Hepatocyte (in vitro differentiated cells): ENCODE measurements around the gene MDFI. TPM values are rescaled to one million over a fixed set of nuclear protein-coding genes. Genes with fewer than 3 reads are reported as not detected.

Experiments used
- DNase-seq: peaks from one replicate; pipeline ENCODE4 v3.0.0-alpha.2; 2016; ENCODE audit warnings: low spot score
- H2AFZ ChIP-seq: fragments of 200-600 bp; sonication (generic); 2 replicates; pipeline ENCODE4 v1.6.0; 2016; ENCODE audit warnings: antibody characterized with exemption, mild to moderate bottlenecking
- H3K27ac ChIP-seq: fragments of 200-600 bp; sonication (generic); 2 replicates; pipeline ENCODE4 v1.5.1; 2016; ENCODE audit warnings: mild to moderate bottlenecking
- H3K27me3 ChIP-seq: fragments of 200-600 bp; sonication (generic); 2 replicates; pipeline ENCODE4 v1.6.1; 2016
- H3K36me3 ChIP-seq: fragments of 200-600 bp; sonication (generic); replicated peaks from 2 replicates; pipeline ENCODE4 v1.5.1; 2016; ENCODE audit warnings: low read depth; ENCODE audit not compliant: insufficient read depth
- H3K4me1 ChIP-seq: fragments of 200-600 bp; sonication (generic); 2 replicates; pipeline ENCODE4 v1.5.1; 2016; ENCODE audit warnings: mild to moderate bottlenecking, moderate library complexity; ENCODE audit not compliant: insufficient read depth
- H3K4me2 ChIP-seq: fragments of 200-600 bp; sonication (generic); 2 replicates; pipeline ENCODE4 v1.6.0; 2016
- H3K4me3 ChIP-seq: fragments of 200-600 bp; sonication (generic); 2 replicates; pipeline ENCODE4 v1.5.1; 2016; ENCODE audit warnings: mild to moderate bottlenecking
- H3K79me2 ChIP-seq: fragments of 200-600 bp; sonication (generic); 2 replicates; pipeline ENCODE4 v1.6.0; 2017; ENCODE audit warnings: mild to moderate bottlenecking
- H3K9me2 ChIP-seq: fragments of 200-600 bp; sonication (generic); replicated peaks from 2 replicates; pipeline ENCODE4 v1.6.0; 2017; ENCODE audit warnings: mild to moderate bottlenecking; ENCODE audit not compliant: insufficient read depth
- H3K9me3 ChIP-seq: fragments of 200-600 bp; sonication (generic); 2 replicates; pipeline ENCODE4 v1.5.1; 2016; ENCODE audit warnings: low read depth, mild to moderate bottlenecking
- H4K20me1 ChIP-seq: fragments of 200-600 bp; sonication (generic); 2 replicates; pipeline ENCODE4 v1.6.0; 2016; ENCODE audit warnings: mild to moderate bottlenecking; ENCODE audit not compliant: insufficient read depth, poor library complexity, severe bottlenecking
- CTCF ChIP-seq: fragments of 200-600 bp; sonication (generic); IDR thresholded peaks from 2 replicates; pipeline ENCODE4 v1.5.1; 2016; ENCODE audit warnings: antibody characterized with exemption, mild to moderate bottlenecking; ENCODE audit not compliant: poor library complexity
- EZH2 ChIP-seq: fragments of 200-600 bp; sonication (generic); IDR thresholded peaks from 2 replicates; pipeline ENCODE4 v1.6.1; 2016; ENCODE audit warnings: antibody characterized with exemption, mild to moderate bottlenecking, borderline replicate concordance
- EZH2phosphoT487 ChIP-seq: fragments of 200-600 bp; sonication (generic); IDR thresholded peaks from one replicate; pipeline ENCODE4 v1.6.1; 2018; ENCODE audit warnings: antibody characterized with exemption, mild to moderate bottlenecking, low read depth, moderate library complexity; ENCODE audit not compliant: unreplicated experiment, severe bottlenecking
- WGBS: methylation state at CpG from one replicate; pipeline ENCODE4 v1.1.6; 2016; ENCODE audit warnings: low lambda C conversion rate; ENCODE audit errors: missing lambda C conversion rate; 5-methylcytosine and 5-hydroxymethylcytosine counted together
- polyA plus RNA-seq: library from polyadenylated mRNA; unstranded; fragments of >200 nt; fragmentation: Nextera tagmentation; extraction: Ambion mirVana; gene quantifications from 2 replicates; pipeline ENCODE4 v1.2.1, GENCODE V29; 2016
- total RNA-seq: library from RNA; depleted of rRNA; stranded (reverse); fragments of >200 nt; gene quantifications from 2 replicates; pipeline ENCODE4 v1.2.3, GENCODE V29; 2014

Gene MDFI
- total RNA-seq (106 and 115 TPM in 2 replicates), polyA plus RNA-seq (28.2 and 45.2 TPM in 2 replicates)

GRCh38 chr6:41638002-41638934 lies at the start of gene MDFI:
Gene MDFI (plus strand): TSS chr6:41638468. CDS start chr6:41638750, 282 bp downstream.
- peak within 1 kb of the TSS; percentile 89 for H3K4me3 ChIP-seq
- H4K20me1 ChIP-seq, result peaks cover 16% of the 10 kb centered on the region
- no peaks in the 10 kb centered on the region for H3K9me3 ChIP-seq
- H3K4me1 ChIP-seq, result peaks cover 57% of the 10 kb centered on the region
- H3K27ac ChIP-seq, result peak within 1 kb of the TSS; percentile 99
- peak within 1 kb of the TSS; percentile 82 for H3K4me2 ChIP-seq
- H3K79me2 ChIP-seq, result peaks cover 44% of the 10 kb centered on the region
- H3K9me2 ChIP-seq, result no peaks in the 10 kb centered on the region
- peak within 1 kb of the TSS; percentile 50 for H2AFZ ChIP-seq
- no peaks in the 10 kb centered on the region for H3K36me3 ChIP-seq
- TF ChIP-seq EZH2phosphoT487, result no peak
- TF ChIP-seq EZH2, result peak; percentile 52
- DNase-seq, result peak; percentile 79
- WGBS, result under 1% methylated on average over 41 of the region's 86 CpGs
- peaks cover 10% of the 10 kb centered on the region for H3K27me3 ChIP-seq

- Histone ChIP-seq H4K20me1 (peaks cover 4% of the 10 kb centered on the region), H3K27me3 (no peaks in the 10 kb centered on the region), H2AFZ (no peak overlapping the region), H3K4me1 (peaks cover 28% of the 10 kb centered on the region), H3K9me3 (no peaks in the 10 kb centered on the region), H3K36me3 (no peaks in the 10 kb centered on the region), H3K27ac (no peak overlapping the region), H3K9me2 (no peaks in the 10 kb centered on the region), H3K79me2 (peaks cover 7% of the 10 kb centered on the region), H3K4me2 (no peak overlapping the region), H3K4me3 (no peak overlapping the region)
- DNase-seq, result no peak
- 94% methylated on average over 4 of the region's 4 CpGs for WGBS
- TF ChIP-seq EZH2 (no peak), EZH2phosphoT487 (no peak), CTCF (no peak)
These were observed 49.0 kb upstream of the MDFI start for GRCh38 chr6:41589223-41589622.

- Histone ChIP-seq H3K27ac (no peak overlapping the region), H2AFZ (no peak overlapping the region), H3K4me1 (peaks cover 26% of the 10 kb centered on the region), H3K4me3 (no peak overlapping the region), H3K79me2 (peaks cover 3% of the 10 kb centered on the region), H3K36me3 (no peaks in the 10 kb centered on the region), H4K20me1 (peaks cover 4% of the 10 kb centered on the region), H3K9me2 (no peaks in the 10 kb centered on the region), H3K4me2 (no peak overlapping the region), H3K9me3 (no peaks in the 10 kb centered on the region), H3K27me3 (no peaks in the 10 kb centered on the region)
- TF ChIP-seq CTCF, result no peak
- DNase-seq, result no peak
- 93% methylated on average over 25 of the region's 39 CpGs for WGBS
These were observed 48.3 kb upstream of the MDFI start for GRCh38 chr6:41589636-41590622.
